Psoas muscle (tissue), 8 donors: Measurements from ENCODE around the gene PSMB7. TPM values are rescaled to one million over a fixed set of nuclear protein-coding genes. Genes with fewer than 3 reads are reported as not detected.

ENCODE experiments used
- ATAC-seq, 4 donors: fragments of 200-7000 bp; cut with Tn5 transposase; one replicate each; pipeline ENCODE4 v1.9.1; 2020; ENCODE audit warnings: moderate library complexity in 3 of 4, mild to moderate bottlenecking in 2 of 4
- DNase-seq, 2 donors: peaks; one replicate each; pipeline ENCODE4 v3.0.0-alpha.2; 2020
- H3K27ac ChIP-seq: fragments of 200-600 bp; one replicate; pipeline ENCODE4 v1.8.0; 2022
- H3K27me3 ChIP-seq, 3 donors: fragments of 200-600 bp in 1 of 3; one replicate each; pipeline versions ENCODE4 v1.6.1 to v1.8.0; 2013 to 2022; ENCODE audit warnings: low read length in 2 of 3, mild to moderate bottlenecking in 2 of 3, moderate library complexity in 1 of 3; ENCODE audit not compliant: insufficient read depth in 3 of 3
- H3K36me3 ChIP-seq, 2 donors: fragments of 200-600 bp in 1 of 2; one replicate each; pipeline versions ENCODE4 v1.6.1 to v1.8.0; 2013 to 2022; ENCODE audit warnings: low read depth in 1 of 2, mild to moderate bottlenecking in 1 of 2, moderate library complexity in 1 of 2; ENCODE audit not compliant: insufficient read depth in 1 of 2
- H3K4me1 ChIP-seq: fragments of 200-600 bp; one replicate; pipeline ENCODE4 v1.8.0; 2022
- H3K4me3 ChIP-seq: fragments of 200-600 bp; one replicate; pipeline ENCODE4 v1.8.0; 2022; ENCODE audit warnings: mild to moderate bottlenecking
- H3K9me3 ChIP-seq: fragments of 200-600 bp; one replicate; pipeline ENCODE4 v1.8.0; 2022
- CTCF ChIP-seq: fragments of 200-600 bp; IDR thresholded peaks from one replicate; pipeline ENCODE4 v1.8.0; 2022; ENCODE audit warnings: antibody characterized with exemption
- WGBS, 3 donors: extraction: QIAGEN DNeasy Blood & Tissue Kit; methylation state at CpG; one replicate each; pipeline versions ENCODE4 v1.1.6 to v1.1.7; 2013; 5-methylcytosine and 5-hydroxymethylcytosine counted together
- intact Hi-C, 2 donors: fragments of 100-400 bp; cut with DNase I; formaldehyde crosslinking; loops; one replicate each; pipeline versions ENCODE4 v1.11.0 to v1.14.2; 2022
- polyA plus RNA-seq, 3 donors: library from polyadenylated mRNA; stranded (reverse); fragments of 200-250 nt; gene quantifications; one replicate each; pipeline ENCODE4 v1.2.3, GENCODE V29; 2013
- total RNA-seq, 4 donors: library from RNA; stranded (reverse); fragmentation: NEBNext Ultra II Directional in 2 of 4; extraction: Animal tissue kit (Norgen Biotek cat#: 25700) in 2 of 4; gene quantifications; one replicate each; pipeline versions ENCODE4 v1.2.1 to v1.2.4, GENCODE V29; 2021 to 2023
- donor health status: healthy with polysubstance abuse.
- donor health status: DM: no; HTN: no; CAD: no; lungs with moderate emphysema.
- donor health status: Bipolar disorder and iron deficiency.
- donor health status: healthy.
- donor health status: DM: yes; HTN: yes; CAD: no.
- donor health status: DM: no; HTN: no; CAD: no.
- donor health status: DM: no; HTN: no; CAD: no.
- donor health status: DM: yes; HTN: yes; CAD: no.

PSMB7 gene
- total and polyA plus RNA-seq, 7 donors, result 144 to 421 (median 189) TPM

- intact Hi-C loops, result no loop called here
- Histone ChIP-seq H3K27me3 (no peaks in the 10 kb centered on the region), H3K4me3 (peak overlapping the region; percentile 34), H3K9me3 (no peaks in the 10 kb centered on the region), H3K36me3 (peaks cover 0 to 41% of the 10 kb centered on the region in 2 donors), H3K4me1 (peaks cover 15% of the 10 kb centered on the region), H3K27ac (peak overlapping the region; percentile 71)
- ATAC-seq (peak in 3 of 4 donors; percentile 5 to 13 (median 11)), DNase-seq (peak; percentile 16 to 47)
- no peak for TF ChIP-seq CTCF
- WGBS, 3 donors, result 60 to 69% (median 64%) methylated on average over 23 of the region's 23 CpGs
Measured at GRCh38 chr9:124343533-124344290, 71.5 kb downstream of the PSMB7 start.

- H3K27ac ChIP-seq, result peak overlapping the region; percentile 71
- H3K36me3 ChIP-seq, result peaks cover 0 to 35% of the 10 kb centered on the region in 2 donors
- H3K9me3 ChIP-seq, result peaks cover under 1% of the 10 kb centered on the region
- intact Hi-C loops, result no loop called here
- WGBS, 3 donors, result 13 to 18% (median 16%) methylated on average over 21 to 26 of the region's 26 CpGs
- TF ChIP-seq CTCF, result no peak
- peak; percentile 80 to 91 for DNase-seq
- H3K27me3 ChIP-seq, result no peaks in the 10 kb centered on the region
- H3K4me1 ChIP-seq, result peaks cover 15% of the 10 kb centered on the region
- peak overlapping the region; percentile 34 for H3K4me3 ChIP-seq
- peak; percentile 86 to 92 (median 90) for ATAC-seq
Measured at GRCh38 chr9:124342776-124343485, 72.3 kb downstream of the PSMB7 start.

DNA sequence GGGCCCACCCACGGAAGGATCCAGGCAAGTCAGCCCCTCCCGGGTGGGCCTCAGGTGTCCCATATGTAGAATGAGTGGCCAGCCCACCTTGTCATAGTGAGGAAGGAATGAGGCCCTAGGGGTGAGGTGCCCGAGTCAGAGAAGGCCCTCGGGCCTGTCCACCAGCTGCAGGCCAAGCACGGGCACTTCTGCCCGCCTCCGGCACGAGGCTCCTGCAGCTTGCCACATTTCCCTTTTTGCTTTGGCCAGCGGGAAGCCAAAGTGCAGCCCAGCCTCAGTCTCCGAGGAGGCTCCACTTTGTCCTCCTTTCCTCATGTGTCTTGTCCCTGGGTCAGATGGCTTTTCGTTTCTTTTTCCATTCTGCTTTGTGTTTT is 72.9 kb downstream of the PSMB7 start:
- Histone ChIP-seq H3K9me3 (peaks cover 6% of the 10 kb centered on the region), H3K36me3 (peaks cover 0 to 35% of the 10 kb centered on the region in 2 donors), H3K27me3 (no peaks in the 10 kb centered on the region), H3K4me1 (peaks cover 15% of the 10 kb centered on the region), H3K27ac (peak overlapping the region; percentile 71), H3K4me3 (peak overlapping the region; percentile 34)
- ATAC-seq (no peak), DNase-seq (peak in 1 of 2 donors; percentile 46)
- WGBS, 3 donors, result 54 to 80% (median 61%) methylated on average over 11 of the region's 11 CpGs
- no peak for TF ChIP-seq CTCF
- intact Hi-C loops, result no loop called here

DNA sequence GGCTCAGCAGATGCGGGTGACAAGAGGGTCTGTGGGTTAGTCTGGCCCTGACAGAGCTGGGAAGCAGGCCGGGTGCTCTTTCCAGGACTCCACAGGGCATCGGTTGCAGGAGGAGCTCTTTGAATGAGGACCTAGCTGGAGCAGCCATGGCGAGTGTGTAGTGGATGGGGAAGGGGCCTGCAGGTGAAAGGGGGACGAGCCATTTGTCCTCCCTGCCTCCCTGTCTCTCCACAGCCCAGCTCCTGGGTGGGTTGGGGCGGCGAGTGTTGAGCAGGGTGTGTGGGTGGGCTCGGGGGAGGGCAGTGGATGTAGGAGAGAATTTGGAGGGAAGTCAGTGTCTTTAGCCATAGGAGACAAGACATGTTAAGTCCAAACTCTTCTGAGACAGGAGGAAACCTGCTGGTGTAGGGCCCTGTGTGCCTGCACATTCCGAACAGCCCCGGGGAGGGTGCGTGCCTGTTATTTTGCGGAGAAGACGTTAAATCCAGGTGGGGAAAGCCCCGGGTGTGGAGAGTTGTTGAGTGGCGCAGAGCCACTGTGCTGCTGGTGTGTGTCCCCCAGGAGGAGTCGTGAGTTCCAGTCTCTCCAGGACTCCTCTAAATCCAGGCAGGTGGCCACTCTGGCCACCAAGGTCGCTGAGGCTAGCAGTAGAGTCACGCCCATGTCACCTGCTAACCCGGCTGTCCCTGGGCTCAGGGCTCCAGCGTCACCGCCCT is 73.6 kb downstream of the PSMB7 start:
- ATAC-seq (no peak), DNase-seq (peak in 1 of 2 donors; percentile 42)
- intact Hi-C loops, result no loop called here
- TF ChIP-seq CTCF, result no peak
- 78 to 80% (median 78%) methylated on average over 21 of the region's 21 CpGs for WGBS, 3 donors
- Histone ChIP-seq H3K36me3 (peaks cover 0 to 27% of the 10 kb centered on the region in 2 donors), H3K4me1 (peaks cover 15% of the 10 kb centered on the region), H3K4me3 (no peak overlapping the region), H3K9me3 (peaks cover 7% of the 10 kb centered on the region), H3K27ac (no peak overlapping the region), H3K27me3 (no peaks in the 10 kb centered on the region)
